Measurements from ENCODE around the gene ERAL1.

DNA sequence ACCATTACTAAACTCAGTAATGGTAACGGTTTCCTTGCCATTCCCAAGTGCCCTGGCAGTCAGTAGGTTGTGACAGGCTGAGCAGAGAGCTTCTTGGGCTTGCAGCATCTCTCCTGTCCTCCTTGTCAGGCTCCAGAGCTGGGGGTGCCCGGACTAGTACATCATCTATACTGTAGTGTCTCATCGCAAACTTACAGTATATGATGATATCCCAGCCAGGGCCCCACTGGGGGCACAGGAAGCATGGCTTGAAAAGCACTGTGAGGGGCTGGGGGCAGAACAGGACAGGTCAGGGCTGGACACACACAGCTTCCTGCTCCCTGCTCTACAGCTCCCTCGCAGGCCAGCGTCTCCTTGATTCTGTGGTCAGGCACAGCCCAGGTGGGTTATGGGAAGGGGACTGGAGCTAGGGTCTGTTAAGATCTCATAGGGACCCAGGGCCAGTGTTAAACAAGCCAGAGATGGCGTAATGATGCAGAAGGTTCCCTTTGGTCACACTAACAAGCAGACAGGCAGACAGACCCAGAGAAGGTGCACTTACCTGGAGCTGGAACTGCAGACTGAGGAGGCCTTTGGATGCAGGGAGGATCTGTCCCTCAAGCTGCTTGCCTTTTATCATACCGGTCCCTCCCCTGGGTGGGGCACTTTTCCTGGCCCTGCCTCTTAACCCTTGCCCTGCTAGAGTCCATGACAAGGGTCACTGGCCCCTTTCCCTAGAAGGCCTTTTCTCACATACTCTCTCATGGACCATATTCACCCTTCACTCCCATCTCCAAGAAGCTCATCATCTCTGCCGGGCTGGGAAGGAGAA, 6.8 kb downstream of the ERAL1 start:
- TF ChIP-seq, protein P1, sequence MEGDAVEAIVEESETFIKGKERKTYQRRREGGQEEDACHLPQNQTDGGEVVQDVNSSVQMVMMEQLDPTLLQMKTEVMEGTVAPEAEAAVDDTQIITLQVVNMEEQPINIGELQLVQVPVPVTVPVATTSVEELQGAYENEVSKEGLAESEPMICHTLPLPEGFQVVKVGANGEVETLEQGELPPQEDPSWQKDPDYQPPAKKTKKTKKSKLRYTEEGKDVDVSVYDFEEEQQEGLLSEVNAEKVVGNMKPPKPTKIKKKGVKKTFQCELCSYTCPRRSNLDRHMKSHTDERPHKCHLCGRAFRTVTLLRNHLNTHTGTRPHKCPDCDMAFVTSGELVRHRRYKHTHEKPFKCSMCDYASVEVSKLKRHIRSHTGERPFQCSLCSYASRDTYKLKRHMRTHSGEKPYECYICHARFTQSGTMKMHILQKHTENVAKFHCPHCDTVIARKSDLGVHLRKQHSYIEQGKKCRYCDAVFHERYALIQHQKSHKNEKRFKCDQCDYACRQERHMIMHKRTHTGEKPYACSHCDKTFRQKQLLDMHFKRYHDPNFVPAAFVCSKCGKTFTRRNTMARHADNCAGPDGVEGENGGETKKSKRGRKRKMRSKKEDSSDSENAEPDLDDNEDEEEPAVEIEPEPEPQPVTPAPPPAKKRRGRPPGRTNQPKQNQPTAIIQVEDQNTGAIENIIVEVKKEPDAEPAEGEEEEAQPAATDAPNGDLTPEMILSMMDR (IDR thresholded peaks at IDR 0.05): no peak
- TF ChIP-seq POLR2A (IDR thresholded peaks at IDR 0.05): no peak

Data from lower leg skin (tissue), 3 donors.